Type B pancreatic cell (in vitro differentiated cells): ENCODE measurements around the gene SMYD3. TPM values are rescaled to one million over a fixed set of nuclear protein-coding genes. Genes with fewer than 3 reads are reported as not detected.

Experiments
- DNase-seq: peaks from one replicate; pipeline ENCODE4 v3.0.0; 2021; ENCODE audit warnings: mixed read lengths; ENCODE audit not compliant: unreplicated experiment; ENCODE audit errors: extremely low spot score
- H3K27ac Mint-ChIP-seq: 2 replicates; pipeline ENCODE4 v1.8.0; 2021; ENCODE audit warnings: mild to moderate bottlenecking, mixed read lengths
- H3K27me3 Mint-ChIP-seq: 2 replicates; pipeline ENCODE4 v1.8.0; 2021; ENCODE audit warnings: mixed read lengths
- H3K36me3 Mint-ChIP-seq: 2 replicates; pipeline ENCODE4 v1.8.0; 2021; ENCODE audit warnings: mixed read lengths
- H3K4me1 Mint-ChIP-seq: one replicate; pipeline ENCODE4 v1.8.0; 2021; ENCODE audit warnings: mixed read lengths; ENCODE audit not compliant: unreplicated experiment
- H3K4me3 Mint-ChIP-seq: 2 replicates; pipeline ENCODE4 v1.8.0; 2021; ENCODE audit warnings: mild to moderate bottlenecking, mixed read lengths
- H3K9me3 Mint-ChIP-seq: 2 replicates; pipeline ENCODE4 v1.8.0; 2021; ENCODE audit warnings: mixed read lengths
- total RNA-seq: library from RNA; stranded (reverse); gene quantifications from 2 replicates; pipeline ENCODE4 v1.2.1, GENCODE V29; 2021; ENCODE audit warnings: low replicate concordance
- TF ChIP-seq, protein P1 (sequence below): fragments of 200-600 bp; sonication (generic); conservative IDR thresholded peaks from 2 replicates; pipeline ENCODE4 v1.5.0; 2021; ENCODE audit warnings: antibody characterized with exemption, mild to moderate bottlenecking

Gene SMYD3
- total RNA-seq, 1 donor from 2014 or later = 19.4 TPM

DNA sequence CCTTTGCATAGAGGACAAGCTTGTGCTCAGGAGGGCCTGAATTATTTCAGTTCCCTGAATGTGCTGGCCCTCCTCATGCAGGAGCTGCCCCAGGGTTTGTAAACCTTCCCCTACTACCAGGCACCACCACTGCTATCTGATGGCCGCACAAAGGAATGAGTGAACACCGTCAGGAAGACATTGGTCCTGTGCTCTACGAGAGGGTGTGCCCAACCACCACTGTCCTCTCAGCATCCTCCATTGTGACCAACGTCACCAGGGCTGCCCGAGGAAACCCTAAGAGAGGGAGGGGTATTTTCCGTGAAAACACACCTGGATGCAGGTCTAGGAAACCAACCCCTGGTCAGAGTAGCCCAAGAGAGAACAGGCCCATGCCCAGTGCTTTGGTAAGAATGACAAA, 694.8 kb downstream of the SMYD3 start:
- H3K27ac Mint-ChIP-seq = no peak overlapping the region
- H3K9me3 Mint-ChIP-seq = no peaks in the 10 kb centered on the region
- TF ChIP-seq, protein P1, sequence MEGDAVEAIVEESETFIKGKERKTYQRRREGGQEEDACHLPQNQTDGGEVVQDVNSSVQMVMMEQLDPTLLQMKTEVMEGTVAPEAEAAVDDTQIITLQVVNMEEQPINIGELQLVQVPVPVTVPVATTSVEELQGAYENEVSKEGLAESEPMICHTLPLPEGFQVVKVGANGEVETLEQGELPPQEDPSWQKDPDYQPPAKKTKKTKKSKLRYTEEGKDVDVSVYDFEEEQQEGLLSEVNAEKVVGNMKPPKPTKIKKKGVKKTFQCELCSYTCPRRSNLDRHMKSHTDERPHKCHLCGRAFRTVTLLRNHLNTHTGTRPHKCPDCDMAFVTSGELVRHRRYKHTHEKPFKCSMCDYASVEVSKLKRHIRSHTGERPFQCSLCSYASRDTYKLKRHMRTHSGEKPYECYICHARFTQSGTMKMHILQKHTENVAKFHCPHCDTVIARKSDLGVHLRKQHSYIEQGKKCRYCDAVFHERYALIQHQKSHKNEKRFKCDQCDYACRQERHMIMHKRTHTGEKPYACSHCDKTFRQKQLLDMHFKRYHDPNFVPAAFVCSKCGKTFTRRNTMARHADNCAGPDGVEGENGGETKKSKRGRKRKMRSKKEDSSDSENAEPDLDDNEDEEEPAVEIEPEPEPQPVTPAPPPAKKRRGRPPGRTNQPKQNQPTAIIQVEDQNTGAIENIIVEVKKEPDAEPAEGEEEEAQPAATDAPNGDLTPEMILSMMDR = no peak
- no peaks in the 10 kb centered on the region for H3K27me3 Mint-ChIP-seq
- H3K36me3 Mint-ChIP-seq = no peaks in the 10 kb centered on the region
- H3K4me3 Mint-ChIP-seq = no peak overlapping the region
- H3K4me1 Mint-ChIP-seq = peaks cover 27% of the 10 kb centered on the region
- peak; percentile 24 for DNase-seq

- no peak for DNase-seq
- peaks cover 27% of the 10 kb centered on the region for H3K4me1 Mint-ChIP-seq
Observed at GRCh38 chr1:245810789-245811337, 696.2 kb downstream of the SMYD3 start.

GRCh38 chr1:245810181-245810769, 696.8 kb downstream of the SMYD3 start:
- no peaks in the 10 kb centered on the region for H3K27me3 Mint-ChIP-seq
- TF ChIP-seq, protein P1 = no peak
- no peaks in the 10 kb centered on the region for H3K9me3 Mint-ChIP-seq
- H3K36me3 Mint-ChIP-seq = no peaks in the 10 kb centered on the region
- H3K4me1 Mint-ChIP-seq = peaks cover 27% of the 10 kb centered on the region
- peak; percentile 40 for DNase-seq
- no peak overlapping the region for H3K4me3 Mint-ChIP-seq
- H3K27ac Mint-ChIP-seq = no peak overlapping the region

More at GRCh38 chr1:245810789-245811337, 696.2 kb downstream of the SMYD3 start:
- TF ChIP-seq, protein P1 = no peak
- H3K9me3 Mint-ChIP-seq = no peaks in the 10 kb centered on the region
- H3K27me3 Mint-ChIP-seq = no peaks in the 10 kb centered on the region
- H3K36me3 Mint-ChIP-seq = no peaks in the 10 kb centered on the region
- H3K27ac Mint-ChIP-seq = peak overlapping the region; percentile 50
- no peak overlapping the region for H3K4me3 Mint-ChIP-seq

GRCh38 chr1:245809361-245809760, 697.7 kb downstream of the SMYD3 start:
- H3K4me3 Mint-ChIP-seq = no peak overlapping the region
- H3K27ac Mint-ChIP-seq = no peak overlapping the region
- DNase-seq = peak; percentile 20
- TF ChIP-seq, protein P1 = no peak
- H3K9me3 Mint-ChIP-seq = no peaks in the 10 kb centered on the region
- H3K4me1 Mint-ChIP-seq = peaks cover 27% of the 10 kb centered on the region
- no peaks in the 10 kb centered on the region for H3K36me3 Mint-ChIP-seq
- H3K27me3 Mint-ChIP-seq = no peaks in the 10 kb centered on the region

- Mint-ChIP-seq H3K27ac (no peak overlapping the region), H3K4me3 (no peak overlapping the region), H3K36me3 (no peaks in the 10 kb centered on the region), H3K27me3 (no peaks in the 10 kb centered on the region), H3K9me3 (peaks cover under 1% of the 10 kb centered on the region), H3K4me1 (peaks cover 27% of the 10 kb centered on the region)
- DNase-seq = no peak
- TF ChIP-seq, protein P1 = no peak
Observed at GRCh38 chr1:245807954-245808719, 698.9 kb downstream of the SMYD3 start.
